Type B pancreatic cell (in vitro differentiated cells): ENCODE measurements around the gene NEDD9. TPM values are rescaled to one million over a fixed set of nuclear protein-coding genes. Genes with fewer than 3 reads are reported as not detected.

Experiments
- DNase-seq: peaks from one replicate; pipeline ENCODE4 v3.0.0; 2021; ENCODE audit warnings: mixed read lengths; ENCODE audit not compliant: unreplicated experiment; ENCODE audit errors: extremely low spot score
- H3K27ac Mint-ChIP-seq: 2 replicates; pipeline ENCODE4 v1.8.0; 2021; ENCODE audit warnings: mild to moderate bottlenecking, mixed read lengths
- H3K27me3 Mint-ChIP-seq: 2 replicates; pipeline ENCODE4 v1.8.0; 2021; ENCODE audit warnings: mixed read lengths
- H3K36me3 Mint-ChIP-seq: 2 replicates; pipeline ENCODE4 v1.8.0; 2021; ENCODE audit warnings: mixed read lengths
- H3K4me1 Mint-ChIP-seq: one replicate; pipeline ENCODE4 v1.8.0; 2021; ENCODE audit warnings: mixed read lengths; ENCODE audit not compliant: unreplicated experiment
- H3K4me3 Mint-ChIP-seq: 2 replicates; pipeline ENCODE4 v1.8.0; 2021; ENCODE audit warnings: mild to moderate bottlenecking, mixed read lengths
- H3K9me3 Mint-ChIP-seq: 2 replicates; pipeline ENCODE4 v1.8.0; 2021; ENCODE audit warnings: mixed read lengths
- total RNA-seq: library from RNA; stranded (reverse); gene quantifications from 2 replicates; pipeline ENCODE4 v1.2.1, GENCODE V29; 2021; ENCODE audit warnings: low replicate concordance
- TF ChIP-seq, protein P1 (sequence below): fragments of 200-600 bp; sonication (generic); conservative IDR thresholded peaks from 2 replicates; pipeline ENCODE4 v1.5.0; 2021; ENCODE audit warnings: antibody characterized with exemption, mild to moderate bottlenecking

NEDD9 gene
- total RNA-seq, 1 donor from 2014 or later = 21.3 TPM

DNA sequence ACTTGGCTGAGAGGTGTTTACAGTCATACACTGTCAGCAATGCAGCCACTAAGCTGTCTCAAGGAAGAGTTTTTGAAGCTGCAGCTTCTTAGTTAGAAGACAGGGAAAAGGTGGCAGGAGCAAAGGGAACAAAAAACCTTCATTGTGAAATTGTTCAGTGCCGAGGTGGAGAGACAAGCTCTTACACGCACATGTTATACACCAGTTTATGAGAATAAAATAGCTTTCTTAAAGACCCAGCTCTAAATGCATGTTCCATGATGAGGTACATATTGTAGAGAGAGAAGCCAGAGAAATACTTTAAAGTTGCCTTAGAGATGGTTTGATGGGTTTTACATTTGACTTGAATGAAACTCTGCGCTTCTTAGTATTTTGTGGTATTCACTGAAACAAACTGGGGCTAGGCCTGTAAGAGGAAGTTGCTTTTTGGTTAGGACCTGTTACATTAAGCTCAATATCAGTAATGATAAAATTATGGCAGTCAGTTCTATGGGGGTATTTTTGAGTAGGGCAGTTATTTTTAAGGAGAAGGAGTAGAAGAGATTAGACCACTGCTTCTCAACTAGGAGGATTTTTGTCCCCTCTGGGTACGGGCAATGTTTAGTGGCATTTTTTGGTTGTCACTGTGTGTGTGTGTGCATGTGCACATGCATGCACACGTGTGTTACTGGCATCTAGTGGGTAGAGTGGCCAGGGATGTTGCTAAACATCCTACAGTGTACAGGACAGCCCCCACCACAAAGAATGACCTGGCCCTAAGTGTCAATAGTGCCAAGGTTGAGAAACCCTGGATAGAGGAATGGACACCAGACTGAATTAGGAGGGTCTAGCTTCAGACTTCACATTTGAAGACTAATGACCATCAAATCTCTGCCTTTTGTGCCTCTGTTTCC lies 9.8 kb downstream of the NEDD9 start:
- H3K36me3 Mint-ChIP-seq = peaks cover 25% of the 10 kb centered on the region
- peaks cover 67% of the 10 kb centered on the region for H3K4me1 Mint-ChIP-seq
- TF ChIP-seq, protein P1, sequence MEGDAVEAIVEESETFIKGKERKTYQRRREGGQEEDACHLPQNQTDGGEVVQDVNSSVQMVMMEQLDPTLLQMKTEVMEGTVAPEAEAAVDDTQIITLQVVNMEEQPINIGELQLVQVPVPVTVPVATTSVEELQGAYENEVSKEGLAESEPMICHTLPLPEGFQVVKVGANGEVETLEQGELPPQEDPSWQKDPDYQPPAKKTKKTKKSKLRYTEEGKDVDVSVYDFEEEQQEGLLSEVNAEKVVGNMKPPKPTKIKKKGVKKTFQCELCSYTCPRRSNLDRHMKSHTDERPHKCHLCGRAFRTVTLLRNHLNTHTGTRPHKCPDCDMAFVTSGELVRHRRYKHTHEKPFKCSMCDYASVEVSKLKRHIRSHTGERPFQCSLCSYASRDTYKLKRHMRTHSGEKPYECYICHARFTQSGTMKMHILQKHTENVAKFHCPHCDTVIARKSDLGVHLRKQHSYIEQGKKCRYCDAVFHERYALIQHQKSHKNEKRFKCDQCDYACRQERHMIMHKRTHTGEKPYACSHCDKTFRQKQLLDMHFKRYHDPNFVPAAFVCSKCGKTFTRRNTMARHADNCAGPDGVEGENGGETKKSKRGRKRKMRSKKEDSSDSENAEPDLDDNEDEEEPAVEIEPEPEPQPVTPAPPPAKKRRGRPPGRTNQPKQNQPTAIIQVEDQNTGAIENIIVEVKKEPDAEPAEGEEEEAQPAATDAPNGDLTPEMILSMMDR = no peak
- no peak overlapping the region for H3K27ac Mint-ChIP-seq
- no peaks in the 10 kb centered on the region for H3K27me3 Mint-ChIP-seq
- no peak overlapping the region for H3K4me3 Mint-ChIP-seq
- H3K9me3 Mint-ChIP-seq = no peaks in the 10 kb centered on the region
- no peak for DNase-seq

DNA sequence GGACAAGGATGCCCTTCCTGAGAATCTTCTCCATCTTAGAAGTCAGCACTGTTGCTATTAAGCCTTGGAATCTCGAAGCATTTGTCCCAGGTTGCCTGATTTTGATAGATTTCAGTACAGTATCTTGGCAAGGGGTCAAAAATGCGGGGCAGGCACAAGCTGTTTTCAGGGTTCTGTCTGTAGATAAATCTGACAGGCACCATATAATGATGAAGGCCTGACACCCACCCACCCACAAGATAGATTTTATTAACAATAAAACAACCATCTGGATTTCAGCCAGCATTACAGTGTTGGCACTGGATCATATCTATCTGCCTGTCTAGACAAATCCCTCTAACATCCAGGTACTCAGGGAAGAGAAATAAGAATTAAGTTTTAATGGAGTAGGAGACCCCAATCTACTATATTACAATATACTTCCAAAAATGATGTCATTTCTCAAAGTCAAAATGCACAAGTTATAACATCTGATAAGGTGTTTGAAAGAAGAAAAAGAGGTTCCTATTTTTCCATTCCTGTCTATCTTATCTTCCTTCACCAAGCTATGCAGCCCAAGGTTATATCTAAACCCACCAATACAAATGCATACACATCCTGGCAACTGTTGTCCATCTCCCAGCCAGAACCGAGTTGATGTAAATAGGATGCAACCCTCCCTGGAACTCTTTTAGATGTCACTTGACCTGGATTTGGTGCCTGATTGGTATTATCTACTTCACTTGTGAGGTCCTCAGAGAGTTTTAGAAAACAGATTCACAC lies 10.7 kb downstream of the NEDD9 start:
- H3K4me3 Mint-ChIP-seq = no peak overlapping the region
- H3K36me3 Mint-ChIP-seq = peaks cover 18% of the 10 kb centered on the region
- H3K27me3 Mint-ChIP-seq = no peaks in the 10 kb centered on the region
- TF ChIP-seq, protein P1 = no peak
- H3K9me3 Mint-ChIP-seq = no peaks in the 10 kb centered on the region
- H3K27ac Mint-ChIP-seq = no peak overlapping the region
- DNase-seq = no peak
- peaks cover 60% of the 10 kb centered on the region for H3K4me1 Mint-ChIP-seq

DNA sequence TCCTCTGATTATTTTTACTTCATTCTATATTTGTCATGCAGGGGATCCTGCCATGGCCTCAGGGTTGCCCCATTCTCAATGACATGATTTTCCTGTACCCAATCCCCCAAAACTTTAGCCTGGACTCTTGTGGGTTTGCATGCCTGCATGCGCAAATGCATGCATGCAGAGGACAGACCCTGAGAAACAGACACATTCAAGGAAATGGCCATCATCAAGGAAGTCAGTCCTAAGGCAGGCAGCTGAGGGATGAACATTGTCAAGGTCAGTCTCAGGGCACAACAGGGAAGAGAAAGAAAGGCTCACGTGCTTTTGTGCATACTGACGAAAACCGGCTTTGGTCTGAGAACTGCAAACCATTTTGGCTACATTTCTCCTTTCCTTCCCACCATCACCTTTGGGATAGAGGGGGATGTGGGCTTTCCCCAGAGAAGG lies 13.1 kb downstream of the NEDD9 start:
- DNase-seq = no peak
- Mint-ChIP-seq H3K4me1 (peaks cover 58% of the 10 kb centered on the region), H3K27me3 (no peaks in the 10 kb centered on the region), H3K36me3 (peaks cover 20% of the 10 kb centered on the region), H3K27ac (no peak overlapping the region), H3K4me3 (peak overlapping the region; percentile 40), H3K9me3 (no peaks in the 10 kb centered on the region)
- TF ChIP-seq, protein P1 = no peak

DNA sequence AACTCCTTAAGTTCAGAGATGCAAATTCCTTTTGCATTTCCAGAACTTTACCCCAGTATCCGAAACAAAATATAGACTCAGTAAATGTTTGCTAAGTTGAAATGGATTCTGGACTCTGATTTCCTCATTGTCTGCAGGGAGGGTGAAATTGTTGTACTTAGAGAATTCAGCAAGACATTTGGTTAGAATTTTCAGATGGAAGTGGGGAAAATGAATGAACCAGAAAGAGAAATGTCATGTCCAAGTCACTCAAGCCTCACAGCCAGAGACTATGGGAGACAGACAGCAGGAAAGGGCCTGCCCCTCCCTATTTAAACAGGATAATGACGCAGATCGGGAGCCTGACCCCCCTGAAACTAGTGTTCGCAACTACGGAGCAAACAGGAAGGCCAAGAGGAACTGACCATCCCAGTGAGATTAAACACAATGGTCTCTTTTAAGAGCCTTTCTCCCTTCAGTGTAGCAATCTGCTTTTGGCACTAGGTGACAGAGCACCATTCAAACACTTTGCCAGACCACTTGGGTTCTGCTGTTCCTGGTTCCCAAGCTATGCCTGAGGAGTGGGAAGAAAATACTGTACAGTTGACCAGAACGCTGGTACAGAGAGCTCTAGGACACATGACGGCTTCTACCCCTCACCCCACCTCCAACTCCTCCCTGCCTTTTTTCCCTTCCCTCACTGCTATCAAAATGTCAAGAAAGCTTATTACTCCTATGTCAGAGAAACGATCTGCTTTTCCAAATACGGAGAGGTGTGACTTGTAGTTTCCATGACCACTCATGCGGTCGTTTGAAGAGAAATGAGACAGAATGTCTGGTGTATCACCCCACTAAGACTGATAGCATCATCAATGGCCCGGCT lies 13.7 kb downstream of the NEDD9 start:
- no peak overlapping the region for H3K27ac Mint-ChIP-seq
- H3K36me3 Mint-ChIP-seq = peaks cover 22% of the 10 kb centered on the region
- no peak for DNase-seq
- H3K27me3 Mint-ChIP-seq = no peaks in the 10 kb centered on the region
- TF ChIP-seq, protein P1 = no peak
- H3K9me3 Mint-ChIP-seq = no peaks in the 10 kb centered on the region
- peak overlapping the region; percentile 60 for H3K4me3 Mint-ChIP-seq
- H3K4me1 Mint-ChIP-seq = peaks cover 52% of the 10 kb centered on the region

DNA sequence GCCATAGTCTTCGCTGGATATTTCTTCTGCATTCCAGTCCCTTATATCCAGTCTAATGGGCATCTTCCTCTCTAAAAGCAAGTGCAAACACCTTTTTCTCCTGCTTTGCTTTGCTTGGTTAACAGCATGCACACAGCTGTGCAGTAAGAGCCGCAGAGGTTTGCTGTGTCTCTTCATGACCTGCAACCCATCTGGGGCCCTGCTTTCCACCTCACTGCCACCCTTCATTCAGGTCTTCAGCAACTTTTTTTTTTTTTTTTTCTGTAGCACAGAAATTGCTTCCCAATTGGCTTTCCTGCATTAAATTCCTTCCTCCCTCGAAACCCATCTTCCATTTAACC lies 14.4 kb downstream of the NEDD9 start:
- H3K27me3 Mint-ChIP-seq = no peaks in the 10 kb centered on the region
- H3K36me3 Mint-ChIP-seq = peaks cover 26% of the 10 kb centered on the region
- peaks cover 49% of the 10 kb centered on the region for H3K4me1 Mint-ChIP-seq
- H3K4me3 Mint-ChIP-seq = peak overlapping the region; percentile 13
- H3K9me3 Mint-ChIP-seq = no peaks in the 10 kb centered on the region
- TF ChIP-seq, protein P1 = no peak
- DNase-seq = no peak
- peak overlapping the region; percentile 45 for H3K27ac Mint-ChIP-seq
